NCI-H187 treated with DMSO at 0.1 percent for 48 hours (cell line): ENCODE results near the gene NBDY.
"Not testable (repeated sequence)": the region's sequence is repeated elsewhere in the genome, so short reads cannot be mapped to it uniquely, and the experiment has no call there.

Experiments
- DNase-seq: peaks from one replicate; lab custom pipeline; 2025; lab: John Stamatoyannopoulos, UW

Gene NBDY

DNA sequence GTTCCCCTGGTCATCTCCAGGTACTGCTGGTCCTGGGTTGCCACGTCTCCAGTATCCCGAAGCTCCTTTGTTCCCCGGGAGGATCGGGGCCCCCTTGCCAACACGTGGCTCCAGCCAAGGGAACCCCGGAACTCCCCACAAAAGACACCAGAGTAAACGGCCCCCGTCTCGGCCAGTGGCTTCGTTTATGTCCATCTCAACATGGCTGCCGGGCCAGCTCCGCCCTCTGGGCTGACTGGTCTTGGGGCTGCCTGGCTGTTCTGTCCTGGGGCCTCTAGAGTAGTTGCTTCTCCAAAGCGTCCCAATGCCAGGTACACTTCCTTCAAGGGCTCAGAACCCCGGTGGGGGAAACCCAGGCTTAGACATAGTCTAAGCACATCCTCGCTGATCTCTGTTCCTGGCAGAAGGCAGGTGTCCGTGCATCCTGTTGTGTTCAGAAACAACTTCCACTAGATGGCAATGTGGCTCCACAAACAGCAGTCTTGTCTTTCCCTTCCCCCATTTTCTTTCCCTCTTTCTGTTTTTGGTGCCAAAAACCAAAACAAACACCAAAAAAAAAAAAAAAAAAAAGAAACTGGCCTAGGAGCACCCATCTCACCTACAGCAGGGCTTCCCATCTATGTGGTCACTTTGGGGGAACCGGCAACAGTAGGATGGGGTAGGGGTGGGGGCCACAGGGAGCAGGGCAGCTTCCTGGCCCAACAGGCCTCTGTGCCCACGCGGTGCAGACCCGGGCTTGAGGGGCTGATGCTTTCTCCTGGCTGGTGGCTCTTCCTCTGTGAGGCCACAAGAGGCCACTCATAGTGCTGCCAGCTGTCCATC is 35.3 kb downstream of the NBDY start:
- DNase-seq, result no peak

DNA sequence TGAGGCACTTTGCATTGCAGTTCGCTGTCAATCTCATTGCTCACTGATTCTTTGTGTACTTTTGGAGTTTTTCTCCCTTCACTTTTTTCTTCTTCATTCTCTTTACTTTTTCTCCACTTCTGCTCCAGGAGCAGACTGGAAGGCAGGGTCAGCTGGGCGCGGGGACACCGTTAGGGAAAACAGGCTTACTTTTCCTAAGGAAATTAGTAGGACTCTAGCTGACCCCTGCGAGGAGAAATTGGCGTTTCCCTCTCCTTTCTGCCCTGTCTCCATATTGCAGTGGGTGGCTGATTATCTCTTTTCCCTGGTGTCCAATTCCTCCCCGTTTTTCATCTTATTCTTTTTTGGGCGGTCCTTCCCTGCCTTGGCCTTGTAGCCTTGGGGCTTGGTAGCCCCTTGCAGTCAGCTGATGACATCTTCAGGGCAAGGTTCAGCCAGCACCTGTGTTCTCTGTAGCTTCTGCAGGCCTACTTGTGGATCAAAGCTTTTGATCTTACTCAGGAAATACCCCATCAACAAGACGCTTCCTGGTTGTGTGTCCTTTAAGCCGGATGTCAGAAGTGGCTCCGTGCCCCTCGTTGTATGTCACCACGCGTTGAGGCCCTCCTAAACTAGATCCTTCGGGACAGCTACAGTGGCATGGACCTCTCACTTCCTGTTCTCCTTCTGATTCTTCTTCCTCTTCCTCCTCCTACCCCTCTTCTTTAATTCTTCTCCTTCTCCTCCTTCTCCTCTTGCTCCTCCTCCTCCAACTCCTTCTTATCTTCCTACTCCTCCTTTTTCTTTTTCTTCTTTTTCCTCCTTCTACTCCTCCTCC is 36.1 kb downstream of the NBDY start:
- no peak for DNase-seq

DNA sequence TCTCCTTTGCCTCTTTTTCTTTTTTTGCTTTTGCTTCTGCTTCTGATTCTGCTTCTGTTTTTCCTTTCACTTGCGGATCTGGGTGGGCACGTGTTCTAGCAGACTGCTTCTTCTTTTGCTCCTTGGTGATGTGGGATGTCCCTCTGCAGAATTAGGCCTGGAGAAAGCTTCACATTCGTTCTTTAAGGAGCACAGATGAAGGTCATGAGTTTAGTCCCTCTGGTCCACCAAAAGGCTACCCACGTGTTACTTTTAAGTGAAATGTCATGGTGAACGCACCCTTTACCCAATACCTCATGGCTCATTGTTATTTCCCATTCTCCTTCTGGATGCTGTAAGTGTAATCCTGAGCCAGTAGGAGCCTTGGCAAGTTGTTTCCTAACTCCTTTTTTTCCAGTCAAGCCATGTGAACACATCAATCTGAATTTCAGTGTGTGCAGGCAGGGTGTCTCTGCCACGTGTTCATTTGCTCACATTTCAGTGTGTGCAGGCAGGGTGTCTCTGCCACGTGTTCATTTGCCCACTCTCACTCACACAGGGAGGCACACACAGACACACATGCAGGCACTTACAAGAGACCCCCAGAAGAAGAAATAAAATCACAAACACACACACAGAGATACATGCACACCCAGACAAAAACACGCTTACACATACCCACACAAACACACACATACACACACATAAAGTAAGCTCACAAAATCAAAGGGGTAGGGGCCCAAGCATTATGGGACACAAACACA is 36.9 kb downstream of the NBDY start:
- DNase-seq, result no peak

DNA sequence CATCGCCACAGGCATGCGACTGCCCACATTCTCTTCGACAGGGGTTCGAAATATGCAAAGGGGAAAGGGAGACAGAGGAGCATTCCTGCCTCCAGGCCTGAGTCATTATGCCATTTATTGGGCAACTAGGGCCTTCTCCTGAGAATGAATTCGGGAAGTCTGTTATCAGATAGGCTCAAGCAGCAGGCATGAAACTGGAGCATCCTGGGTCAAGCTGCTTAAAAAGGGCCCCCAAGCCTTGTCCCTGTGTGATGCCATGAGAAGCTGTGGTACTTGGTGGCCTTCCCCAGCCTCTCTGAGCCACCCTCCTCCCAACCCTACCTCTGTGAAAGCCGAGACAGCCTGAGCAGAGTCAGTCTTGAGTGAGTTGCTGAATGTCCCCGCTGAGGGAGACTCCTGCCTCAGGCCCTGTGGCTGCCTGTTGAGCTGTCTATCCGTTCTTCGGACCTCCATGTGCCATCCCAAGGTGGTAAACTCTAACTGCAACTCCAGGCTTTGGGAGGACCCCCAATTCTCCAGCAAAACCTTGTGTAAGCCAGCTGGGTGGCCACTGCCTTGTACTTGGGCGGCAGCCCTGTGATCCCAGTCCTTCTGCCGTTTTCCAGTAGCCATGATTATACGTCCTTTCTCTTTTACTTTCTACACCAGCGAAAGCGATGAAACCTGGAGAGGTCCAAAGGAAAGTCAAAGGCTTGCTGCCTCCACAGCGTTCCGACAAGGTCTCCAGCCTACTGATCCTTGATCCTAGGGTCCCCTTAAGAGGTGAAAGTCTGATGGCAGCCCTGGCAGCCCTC is 37.7 kb downstream of the NBDY start:
- DNase-seq, result no peak

DNA sequence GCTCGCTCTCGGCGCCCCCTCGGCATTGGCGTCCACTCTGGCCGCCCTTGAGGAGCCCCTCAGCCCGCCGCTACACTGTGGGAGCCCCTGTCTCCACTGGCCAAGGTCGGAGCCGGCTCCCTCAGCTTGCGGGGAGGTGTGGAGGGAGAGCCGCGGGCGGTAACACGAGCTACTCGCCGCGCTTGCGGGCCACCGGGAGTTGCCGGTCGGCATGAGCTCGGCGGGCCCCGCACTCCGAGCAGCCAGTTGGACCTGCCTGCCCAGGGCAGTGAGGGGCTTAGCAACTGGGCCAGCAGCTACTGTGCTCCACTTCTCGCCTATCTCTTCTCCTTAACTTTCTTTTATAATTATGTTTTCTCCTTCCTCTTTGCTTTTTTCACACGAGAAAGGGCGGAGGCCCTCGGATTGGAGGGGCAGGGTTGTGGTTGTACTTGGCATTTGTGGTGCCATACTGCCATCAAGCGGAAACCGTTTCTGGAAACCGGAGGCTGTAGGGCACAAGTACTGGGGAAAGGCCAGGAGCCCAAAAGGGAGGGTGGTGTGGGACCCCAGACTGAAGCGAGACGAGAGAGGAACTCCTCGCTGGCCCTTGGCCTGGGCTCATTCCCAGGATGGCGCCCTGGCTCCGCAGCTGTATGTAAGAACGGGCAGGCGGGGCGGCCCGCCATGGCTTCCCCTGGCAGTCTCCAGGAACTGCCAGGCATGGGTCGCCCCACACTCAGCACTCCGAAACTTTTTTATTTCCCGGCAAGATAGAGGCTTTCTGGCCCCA is 38.5 kb downstream of the NBDY start:
- not testable (repeated sequence) for DNase-seq

DNA sequence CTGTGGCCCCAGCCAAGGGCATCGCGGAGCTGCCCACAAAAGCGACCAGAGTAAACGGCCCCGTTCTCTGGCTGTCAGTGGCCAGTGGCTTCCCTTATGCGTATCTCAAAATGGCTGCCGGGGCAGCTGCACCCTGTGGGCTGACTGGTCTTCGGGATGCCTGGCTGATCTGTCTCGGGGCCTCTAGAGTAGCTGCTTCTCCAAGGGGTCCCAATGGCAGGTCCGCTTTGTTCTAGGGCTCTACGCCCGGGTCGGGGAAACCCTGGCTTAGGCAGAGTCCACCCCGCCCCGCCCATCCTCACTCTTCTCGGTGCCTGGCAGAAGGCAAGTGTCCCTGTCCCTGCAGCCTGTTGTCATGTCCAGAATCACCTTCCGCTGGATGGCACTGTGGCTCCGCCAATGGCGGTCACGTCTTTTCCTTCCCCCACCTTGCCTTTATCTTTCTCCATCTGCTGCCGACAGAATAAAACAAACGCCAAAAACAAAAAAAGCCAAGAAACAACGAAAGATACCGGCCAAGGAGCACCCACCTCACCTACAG is 39.1 kb downstream of the NBDY start:
- DNase-seq, result not testable (repeated sequence)

DNA sequence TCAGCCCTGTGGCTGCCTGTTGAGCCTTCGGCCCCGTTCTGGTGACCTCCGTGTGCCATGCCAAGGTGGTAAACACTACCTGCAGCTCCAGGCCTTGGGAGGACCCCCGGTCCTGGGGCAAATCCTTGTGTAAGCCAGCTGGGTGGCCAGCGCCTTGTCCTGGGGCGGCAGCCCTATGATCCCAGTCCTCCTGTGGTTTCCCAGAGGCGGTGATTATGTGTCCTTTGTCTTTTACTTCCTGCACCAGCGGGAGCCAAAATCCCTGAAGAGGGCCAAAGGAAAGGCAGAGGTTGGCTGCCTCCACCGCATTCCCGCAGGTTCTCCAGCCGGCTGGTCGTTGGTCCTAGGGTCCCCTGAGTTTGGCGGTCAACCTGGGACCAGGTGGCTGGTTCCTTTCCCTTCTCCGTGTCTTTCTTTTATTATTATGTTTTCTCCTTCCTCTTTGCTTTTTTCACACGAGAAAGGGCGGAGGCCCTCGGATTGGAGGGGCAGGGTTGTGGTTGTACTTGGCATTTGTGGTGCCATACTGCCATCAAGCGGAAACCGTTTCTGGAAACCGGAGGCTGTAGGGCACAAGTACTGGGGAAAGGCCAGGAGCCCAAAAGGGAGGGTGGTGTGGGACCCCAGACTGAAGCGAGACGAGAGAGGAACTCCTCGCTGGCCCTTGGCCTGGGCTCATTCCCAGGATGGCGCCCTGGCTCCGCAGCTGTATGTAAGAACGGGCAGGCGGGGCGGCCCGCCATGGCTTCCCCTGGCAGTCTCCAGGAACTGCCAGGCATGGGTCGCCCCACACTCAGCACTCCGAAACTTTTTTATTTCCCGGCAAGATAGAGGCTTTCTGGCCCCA is 43.9 kb downstream of the NBDY start:
- not testable (repeated sequence) for DNase-seq

DNA sequence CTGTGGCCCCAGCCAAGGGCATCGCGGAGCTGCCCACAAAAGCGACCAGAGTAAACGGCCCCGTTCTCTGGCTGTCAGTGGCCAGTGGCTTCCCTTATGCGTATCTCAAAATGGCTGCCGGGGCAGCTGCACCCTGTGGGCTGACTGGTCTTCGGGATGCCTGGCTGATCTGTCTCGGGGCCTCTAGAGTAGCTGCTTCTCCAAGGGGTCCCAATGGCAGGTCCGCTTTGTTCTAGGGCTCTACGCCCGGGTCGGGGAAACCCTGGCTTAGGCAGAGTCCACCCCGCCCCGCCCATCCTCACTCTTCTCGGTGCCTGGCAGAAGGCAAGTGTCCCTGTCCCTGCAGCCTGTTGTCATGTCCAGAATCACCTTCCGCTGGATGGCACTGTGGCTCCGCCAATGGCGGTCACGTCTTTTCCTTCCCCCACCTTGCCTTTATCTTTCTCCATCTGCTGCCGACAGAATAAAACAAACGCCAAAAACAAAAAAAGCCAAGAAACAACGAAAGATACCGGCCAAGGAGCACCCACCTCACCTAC is 44.5 kb downstream of the NBDY start:
- not testable (repeated sequence) for DNase-seq

DNA sequence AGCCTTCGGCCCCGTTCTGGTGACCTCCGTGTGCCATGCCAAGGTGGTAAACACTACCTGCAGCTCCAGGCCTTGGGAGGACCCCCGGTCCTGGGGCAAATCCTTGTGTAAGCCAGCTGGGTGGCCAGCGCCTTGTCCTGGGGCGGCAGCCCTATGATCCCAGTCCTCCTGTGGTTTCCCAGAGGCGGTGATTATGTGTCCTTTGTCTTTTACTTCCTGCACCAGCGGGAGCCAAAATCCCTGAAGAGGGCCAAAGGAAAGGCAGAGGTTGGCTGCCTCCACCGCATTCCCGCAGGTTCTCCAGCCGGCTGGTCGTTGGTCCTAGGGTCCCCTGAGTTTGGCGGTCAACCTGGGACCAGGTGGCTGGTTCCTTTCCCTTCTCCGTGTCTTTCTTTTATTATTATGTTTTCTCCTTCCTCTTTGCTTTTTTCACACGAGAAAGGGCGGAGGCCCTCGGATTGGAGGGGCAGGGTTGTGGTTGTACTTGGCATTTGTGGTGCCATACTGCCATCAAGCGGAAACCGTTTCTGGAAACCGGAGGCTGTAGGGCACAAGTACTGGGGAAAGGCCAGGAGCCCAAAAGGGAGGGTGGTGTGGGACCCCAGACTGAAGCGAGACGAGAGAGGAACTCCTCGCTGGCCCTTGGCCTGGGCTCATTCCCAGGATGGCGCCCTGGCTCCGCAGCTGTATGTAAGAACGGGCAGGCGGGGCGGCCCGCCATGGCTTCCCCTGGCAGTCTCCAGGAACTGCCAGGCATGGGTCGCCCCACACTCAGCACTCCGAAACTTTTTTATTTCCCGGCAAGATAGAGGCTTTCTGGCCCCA is 49.3 kb downstream of the NBDY start:
- DNase-seq, result not testable (repeated sequence)

DNA sequence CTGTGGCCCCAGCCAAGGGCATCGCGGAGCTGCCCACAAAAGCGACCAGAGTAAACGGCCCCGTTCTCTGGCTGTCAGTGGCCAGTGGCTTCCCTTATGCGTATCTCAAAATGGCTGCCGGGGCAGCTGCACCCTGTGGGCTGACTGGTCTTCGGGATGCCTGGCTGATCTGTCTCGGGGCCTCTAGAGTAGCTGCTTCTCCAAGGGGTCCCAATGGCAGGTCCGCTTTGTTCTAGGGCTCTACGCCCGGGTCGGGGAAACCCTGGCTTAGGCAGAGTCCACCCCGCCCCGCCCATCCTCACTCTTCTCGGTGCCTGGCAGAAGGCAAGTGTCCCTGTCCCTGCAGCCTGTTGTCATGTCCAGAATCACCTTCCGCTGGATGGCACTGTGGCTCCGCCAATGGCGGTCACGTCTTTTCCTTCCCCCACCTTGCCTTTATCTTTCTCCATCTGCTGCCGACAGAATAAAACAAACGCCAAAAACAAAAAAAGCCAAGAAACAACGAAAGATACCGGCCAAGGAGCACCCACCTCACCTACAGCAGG is 50.0 kb downstream of the NBDY start:
- DNase-seq, result not testable (repeated sequence)

DNA sequence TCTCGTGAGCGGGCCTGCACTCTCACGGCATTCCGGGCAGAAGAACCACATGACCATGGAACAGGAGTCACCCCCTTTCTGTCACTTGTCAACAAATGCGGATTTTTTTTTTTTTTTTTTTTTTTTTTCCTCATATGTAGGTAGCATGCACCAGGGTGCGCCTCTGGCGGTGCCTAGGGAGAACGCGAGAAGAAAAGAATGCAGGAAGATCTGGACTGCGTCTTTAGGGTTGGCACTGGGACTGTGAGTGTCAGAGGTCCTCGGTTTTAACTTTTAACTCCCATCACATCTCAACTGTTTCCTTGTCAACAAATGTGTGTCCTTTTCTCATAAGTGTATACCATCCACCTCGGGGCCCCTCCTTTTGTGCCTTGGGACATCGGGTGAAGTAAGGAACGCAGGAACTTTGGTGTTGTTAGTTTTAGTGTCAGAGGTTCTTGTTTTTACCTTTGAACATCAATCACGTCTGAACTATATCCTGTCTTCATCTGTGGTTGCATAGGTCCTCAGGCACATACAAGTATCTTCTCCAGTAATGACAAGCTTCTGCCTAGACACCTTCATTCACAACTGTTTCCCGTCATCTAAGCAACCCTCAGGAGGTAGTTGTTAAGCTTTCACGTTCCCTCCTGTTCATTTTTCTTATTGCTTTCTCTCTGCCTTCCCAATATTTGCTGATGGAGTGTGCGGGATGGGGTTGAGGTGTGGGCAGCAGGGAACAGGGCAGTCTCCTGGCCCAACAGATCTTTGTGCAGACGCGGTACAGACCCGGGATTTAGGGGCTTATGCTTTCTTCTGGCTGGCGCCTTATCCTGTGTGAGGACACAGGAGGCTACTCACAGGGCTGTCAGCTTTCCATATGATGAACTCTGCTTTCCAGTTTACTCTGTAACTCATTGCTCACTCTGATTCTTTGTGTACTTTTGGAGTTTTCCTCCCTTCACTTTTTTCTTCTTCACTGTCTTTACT is 51.9 kb downstream of the NBDY start:
- DNase-seq, result not testable (repeated sequence)

DNA sequence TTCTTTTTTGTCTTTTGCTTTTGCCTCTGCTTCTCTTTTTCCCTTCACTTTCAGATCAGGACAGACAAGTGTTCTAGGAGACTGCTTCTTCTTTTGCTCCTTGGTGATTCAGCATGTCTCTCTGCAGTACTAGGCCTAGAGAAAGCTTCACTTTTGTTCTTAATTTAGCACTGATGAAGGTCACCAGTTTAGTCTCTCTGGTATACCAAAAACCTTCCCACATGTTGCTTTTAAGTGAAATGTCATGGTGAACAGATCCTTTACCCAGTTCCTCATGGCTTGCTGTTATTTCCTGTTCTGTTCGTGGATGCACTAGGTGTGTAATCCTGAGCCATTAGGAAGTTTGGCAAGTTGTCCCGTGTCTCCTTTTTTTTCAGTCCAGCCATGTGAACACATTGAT is 53.3 kb downstream of the NBDY start:
- DNase-seq, result no peak

DNA sequence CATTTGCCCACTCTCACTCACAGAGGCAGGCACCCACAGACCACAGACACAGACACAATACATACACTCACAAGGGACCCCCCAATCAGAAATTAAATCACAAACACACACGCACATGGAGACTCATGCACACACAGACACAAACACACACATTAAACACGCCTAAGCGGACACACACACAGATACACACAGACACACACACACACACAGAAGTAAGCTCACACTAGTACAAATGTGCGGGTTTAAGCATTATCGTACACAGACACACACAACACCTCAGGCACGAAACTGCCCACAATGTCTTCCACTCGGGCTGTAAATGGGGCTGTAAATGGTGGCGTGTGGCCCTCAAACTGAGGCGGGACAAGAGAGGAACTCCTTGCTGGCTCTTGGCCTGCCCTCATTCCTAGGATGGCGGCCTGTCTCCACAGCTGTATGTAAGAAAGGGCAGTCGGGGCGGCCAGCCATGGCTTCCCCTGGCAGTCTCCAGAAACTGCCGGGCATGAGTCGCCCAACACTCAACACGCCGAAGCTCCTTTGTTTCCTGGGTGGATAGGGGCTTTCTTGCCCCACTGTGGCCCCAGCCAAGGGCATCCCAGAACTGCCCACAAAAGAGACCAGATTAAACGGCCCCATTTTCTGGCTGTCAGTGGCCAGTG is 53.9 kb downstream of the NBDY start:
- DNase-seq, result no peak

DNA sequence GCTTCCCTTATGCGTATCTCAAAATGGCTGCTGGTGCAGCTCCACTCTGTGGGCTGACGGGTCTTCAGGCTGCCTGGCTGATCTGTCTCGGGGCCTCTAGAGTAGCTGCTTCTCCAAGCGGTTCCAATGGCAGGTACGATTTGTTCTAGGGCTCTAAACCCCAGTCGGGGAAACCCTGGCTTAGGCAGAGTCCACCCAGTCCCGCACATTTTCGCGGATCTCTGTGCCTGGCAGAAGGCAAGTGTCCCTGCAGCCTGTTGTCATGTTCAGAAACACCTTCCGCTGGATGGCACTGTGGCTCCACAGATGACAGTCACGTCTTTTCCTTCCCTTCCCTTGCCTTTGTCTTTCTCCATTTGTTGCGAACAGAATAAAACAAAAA is 54.4 kb downstream of the NBDY start:
- DNase-seq, result no peak

DNA sequence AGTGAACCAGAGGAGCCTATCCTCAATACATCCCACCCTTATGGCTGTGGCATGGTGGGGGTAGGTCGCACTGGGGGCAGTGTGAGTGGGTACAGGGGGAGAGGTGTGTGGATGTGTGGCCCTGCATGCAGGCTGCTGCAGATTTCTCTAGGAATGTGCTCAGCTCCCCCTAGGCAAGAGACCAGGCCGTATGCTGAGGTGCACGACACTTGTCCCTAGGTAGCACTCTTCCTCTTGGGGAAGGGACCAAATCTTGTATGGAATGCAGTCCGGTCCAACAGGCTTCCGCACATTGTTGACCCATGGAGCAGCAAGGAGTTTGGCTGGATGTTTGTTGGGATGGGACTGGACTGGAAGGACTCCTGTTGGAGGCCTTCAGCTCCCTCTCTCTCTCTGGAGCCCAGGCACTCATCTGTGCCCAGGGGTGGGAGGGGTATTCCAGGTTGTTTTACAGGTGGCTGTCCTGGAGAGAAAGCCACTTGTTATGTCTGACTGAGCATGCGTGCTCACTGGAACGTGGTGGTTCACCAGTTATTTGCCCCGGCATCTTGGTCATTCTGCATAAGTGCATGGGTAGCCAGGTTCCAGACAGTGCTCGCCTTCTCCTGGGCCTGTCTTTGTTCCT is 55.1 kb downstream of the NBDY start:
- DNase-seq, result no peak

DNA sequence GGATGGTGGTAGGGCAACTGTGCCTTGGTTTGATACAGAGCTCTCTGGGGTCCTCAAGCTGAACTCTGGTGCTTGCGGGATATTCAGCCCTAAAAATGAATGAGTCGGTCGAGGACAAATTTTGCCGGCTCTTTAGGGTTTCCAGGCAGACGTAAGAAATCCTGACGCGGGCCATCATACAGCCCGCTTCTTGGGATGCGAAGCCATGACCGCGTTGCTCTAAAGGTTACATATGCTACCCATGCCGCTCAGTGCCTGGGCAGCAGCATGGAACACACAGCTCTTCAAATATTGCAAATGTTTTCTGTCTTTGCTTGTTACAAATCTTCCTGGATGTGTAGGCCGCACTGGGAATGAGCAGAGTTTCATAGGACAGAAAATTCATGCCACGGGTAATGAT is 55.6 kb downstream of the NBDY start:
- DNase-seq, result no peak
